ENCODE results near the gene NLRP9.
"Not testable (repeated sequence)": the region's sequence is repeated elsewhere in the genome, so short reads cannot be mapped to it uniquely, and the experiment has no call there.

Gene NLRP9

DNA sequence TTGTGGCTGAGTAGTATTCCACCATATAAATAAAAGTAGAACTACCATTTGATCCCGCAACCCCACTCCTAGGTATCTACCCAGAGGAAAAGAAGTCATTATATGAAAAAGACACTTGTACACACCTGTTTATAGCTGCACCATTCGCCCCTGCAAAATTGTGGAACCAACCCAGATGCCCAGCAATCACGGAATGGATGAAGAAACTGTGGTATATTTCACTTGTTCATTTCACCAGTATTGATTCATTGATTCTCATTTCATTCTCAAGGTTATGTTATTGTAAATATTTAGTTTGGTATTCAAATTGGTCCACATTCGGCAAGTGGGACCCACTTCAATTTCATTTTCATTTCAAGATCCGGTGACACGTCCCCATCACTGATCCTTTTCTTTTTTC is 12.5 kb upstream of the NLRP9 start:
- TF ChIP-seq MYC (IDR thresholded peaks at IDR 0.05; ENCODE audit: low read depth, low read length): no peak
- H3K4me3 ChIP-seq (ENCODE audit: low read depth, low read length): no peak overlapping the region
- DNase-seq (ENCODE audit: low read depth): no peak

DNA sequence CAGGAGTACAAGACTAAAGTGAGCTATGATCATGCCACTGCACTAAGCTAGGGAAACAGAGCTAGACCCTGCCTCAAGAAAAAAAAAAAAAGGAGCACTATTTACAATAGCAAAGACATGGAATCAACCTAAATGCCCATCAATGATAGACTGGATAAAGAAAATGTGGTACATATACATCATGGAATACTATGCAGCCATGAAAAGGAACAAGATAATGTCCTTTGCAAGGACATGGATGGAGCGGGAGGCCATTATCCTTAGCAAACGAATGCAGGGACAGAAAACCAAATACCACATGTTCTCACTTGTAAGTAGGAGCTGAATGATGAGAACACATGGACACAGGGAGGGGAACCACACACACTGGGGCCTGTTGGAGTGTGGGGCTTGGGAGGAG is 7.8 kb downstream of the NLRP9 start:
- not testable (repeated sequence) for DNase-seq (ENCODE audit: low read depth); H3K4me3 ChIP-seq (ENCODE audit: low read depth, low read length)

GRCh38 chr19:55723491-55723890 is 14.7 kb downstream of the NLRP9 start:
- TF ChIP-seq, protein P1, sequence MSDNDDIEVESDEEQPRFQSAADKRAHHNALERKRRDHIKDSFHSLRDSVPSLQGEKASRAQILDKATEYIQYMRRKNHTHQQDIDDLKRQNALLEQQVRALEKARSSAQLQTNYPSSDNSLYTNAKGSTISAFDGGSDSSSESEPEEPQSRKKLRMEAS (IDR thresholded peaks at IDR 0.05; ENCODE audit: low read depth, low read length): no peak
- TF ChIP-seq MYC (IDR thresholded peaks at IDR 0.05; ENCODE audit: low read depth, low read length) (no peak), POLR2A (IDR thresholded peaks at IDR 0.05; ENCODE audit: extremely low read depth, insufficient read length) (no peak), CTCF (IDR thresholded peaks at IDR 0.05; ENCODE audit: low read depth, low read length) (no peak)
- DNase-seq (ENCODE audit: low read depth): no peak
- H3K4me3 ChIP-seq (ENCODE audit: low read depth, low read length): no peak overlapping the region

GRCh38 chr19:55720801-55721200 is 17.4 kb downstream of the NLRP9 start:
- no peak for DNase-seq (ENCODE audit: low read depth)
- TF ChIP-seq MYC (IDR thresholded peaks at IDR 0.05; ENCODE audit: low read depth, low read length) (no peak), CTCF (IDR thresholded peaks at IDR 0.05; ENCODE audit: low read depth, low read length) (no peak), POLR2A (IDR thresholded peaks at IDR 0.05; ENCODE audit: extremely low read depth, insufficient read length) (no peak)
- TF ChIP-seq, protein P1 (IDR thresholded peaks at IDR 0.05; ENCODE audit: low read depth, low read length): no peak
- no peak overlapping the region for H3K4me3 ChIP-seq (ENCODE audit: low read depth, low read length)

DNA sequence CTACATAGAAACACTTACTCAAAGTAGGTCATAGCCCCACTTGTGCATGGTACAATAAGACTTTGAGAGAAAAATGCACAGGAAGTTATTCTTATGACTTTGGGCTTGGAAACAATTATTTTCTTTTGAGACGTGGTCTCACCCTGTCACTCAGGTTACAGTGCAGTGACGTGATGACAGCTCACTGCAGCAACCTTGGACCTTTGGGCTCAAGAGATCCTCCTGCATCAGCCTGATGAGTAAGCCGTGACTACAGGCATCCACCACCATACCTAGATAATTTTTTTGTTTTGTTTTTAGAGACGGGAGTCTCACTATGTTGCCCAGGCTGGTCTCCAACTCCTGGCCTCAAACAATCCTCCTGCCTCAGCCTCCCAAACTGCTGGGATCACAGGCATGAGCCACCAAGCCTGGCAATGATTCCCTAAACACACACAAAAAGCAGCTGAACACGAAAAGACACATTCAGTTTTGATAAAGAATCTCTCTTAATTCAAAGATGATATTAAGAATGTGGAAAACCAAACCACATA is 17.9 kb downstream of the NLRP9 start:
- TF ChIP-seq, protein P1 (IDR thresholded peaks at IDR 0.05; ENCODE audit: low read depth, low read length): no peak
- TF ChIP-seq POLR2A (IDR thresholded peaks at IDR 0.05; ENCODE audit: extremely low read depth, insufficient read length) (no peak), CTCF (IDR thresholded peaks at IDR 0.05; ENCODE audit: low read depth, low read length) (no peak), MYC (IDR thresholded peaks at IDR 0.05; ENCODE audit: low read depth, low read length) (no peak)
- DNase-seq (ENCODE audit: low read depth): no peak
- H3K4me3 ChIP-seq (ENCODE audit: low read depth, low read length): no peak overlapping the region

GRCh38 chr19:55717879-55718711 is 20.1 kb downstream of the NLRP9 start:
- H3K4me3 ChIP-seq (ENCODE audit: low read depth, low read length); DNase-seq (ENCODE audit: low read depth): not testable (repeated sequence)

- TF ChIP-seq, protein P1 (IDR thresholded peaks at IDR 0.05; ENCODE audit: low read depth, low read length): no peak
- TF ChIP-seq CTCF (IDR thresholded peaks at IDR 0.05; ENCODE audit: low read depth, low read length) (no peak), POLR2A (IDR thresholded peaks at IDR 0.05; ENCODE audit: extremely low read depth, insufficient read length) (no peak), MYC (IDR thresholded peaks at IDR 0.05; ENCODE audit: low read depth, low read length) (no peak)
- H3K4me3 ChIP-seq (ENCODE audit: low read depth, low read length): no peak overlapping the region
- no peak for DNase-seq (ENCODE audit: low read depth)
Measured at GRCh38 chr19:55717251-55717650, 21.0 kb downstream of the NLRP9 start.

Data from NB4 (cell line).